Measurements from ENCODE around the gene DDX54.

- no peak for TF ChIP-seq CTCF (IDR thresholded peaks at IDR 0.05; ENCODE audit: low read length)
- no peak for TF ChIP-seq EZH2 (IDR thresholded peaks at IDR 0.05; ENCODE audit: borderline replicate concordance, low read length)
Observed at GRCh38 chr12:113194971-113195391, 9.7 kb upstream of the DDX54 start.
